KOPT-K1 (cell line): ENCODE data around the gene APBB2.

Source experiments
- H3K27ac ChIP-seq: fragments of 200-600 bp; sonication (generic); 2 replicates; pipeline ENCODE4 v1.5.1; 2016; ENCODE audit warnings: antibody characterized with exemption, mild to moderate bottlenecking, low read depth, low read length; ENCODE audit not compliant: poor library complexity, severe bottlenecking
- H3K36me3 ChIP-seq: fragments of 200-600 bp; sonication (generic); 2 replicates; pipeline ENCODE4 v1.5.1; 2017; ENCODE audit warnings: antibody characterized with exemption, mild to moderate bottlenecking, low read length, moderate library complexity; ENCODE audit not compliant: insufficient read depth
- H3K9me3 ChIP-seq: fragments of 200-600 bp; sonication (generic); 2 replicates; pipeline ENCODE4 v1.5.1; 2017; ENCODE audit warnings: antibody characterized with exemption, low read length, mild to moderate bottlenecking; ENCODE audit not compliant: insufficient read depth, poor library complexity, severe bottlenecking

The APBB2 gene

DNA sequence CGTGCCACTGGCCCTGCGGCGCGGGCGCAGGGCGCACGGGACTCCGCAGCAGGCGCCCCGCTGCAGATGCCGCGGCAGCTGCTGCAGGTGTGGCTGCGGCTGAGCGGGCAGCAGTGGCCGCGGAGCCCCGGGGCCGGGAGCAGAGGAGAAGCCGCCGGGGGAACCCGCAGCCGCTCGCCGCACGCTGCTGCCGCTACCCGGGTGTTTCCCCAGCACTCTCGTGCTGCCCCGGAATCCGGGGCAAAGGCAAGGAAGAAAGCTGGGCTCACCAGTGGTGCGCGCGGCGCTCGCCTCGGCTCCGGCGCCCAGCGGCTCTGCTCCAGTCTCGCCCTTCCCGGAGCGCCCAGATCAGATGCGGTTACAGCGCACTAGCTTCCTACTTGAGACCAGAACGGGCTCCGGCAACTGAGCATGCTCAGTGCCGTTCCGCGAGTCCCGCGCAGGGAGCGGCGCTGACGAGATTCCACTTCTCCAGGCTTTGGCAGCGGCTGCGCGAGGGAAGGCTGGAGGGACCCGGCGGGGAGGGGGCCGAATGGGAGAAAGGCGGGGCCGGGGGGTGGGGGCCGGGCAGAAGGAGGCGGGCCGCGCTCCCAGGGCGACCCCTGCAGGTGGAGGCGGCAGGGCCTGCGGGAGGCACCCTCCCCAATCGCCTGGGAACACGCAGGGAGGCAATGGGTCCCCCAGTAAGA is at the start of gene APBB2:
Gene APBB2 (minus strand): TSS at position 407 of the 689 bp plus-strand sequence. CDS start 181,288 bp downstream, outside the sequence.
- Histone ChIP-seq H3K9me3 (no peaks in the 10 kb centered on the region), H3K36me3 (no peaks in the 10 kb centered on the region), H3K27ac (no peak within 1 kb of the TSS)

DNA sequence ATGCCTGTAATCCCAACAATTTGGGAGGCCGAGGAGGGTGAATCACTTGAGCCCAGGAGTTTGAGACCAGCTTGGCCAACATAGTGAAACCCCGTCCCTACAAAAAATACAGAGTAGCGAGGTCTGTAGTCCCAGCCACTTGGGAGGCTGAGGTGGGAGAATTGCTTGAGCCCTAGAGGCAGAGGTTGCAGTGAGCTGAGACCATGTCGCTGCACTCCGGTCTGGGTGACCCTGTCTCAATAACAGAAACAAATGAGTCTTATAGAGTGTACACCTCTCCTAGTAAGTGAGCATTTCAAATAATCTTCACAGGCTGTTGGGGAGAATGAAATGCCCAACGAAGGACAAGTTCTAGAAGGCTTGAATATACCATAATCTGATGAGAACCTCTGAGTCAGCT is 47.9 kb upstream of the APBB2 start:
- Histone ChIP-seq H3K27ac (no peak overlapping the region), H3K9me3 (no peaks in the 10 kb centered on the region), H3K36me3 (no peaks in the 10 kb centered on the region)

DNA sequence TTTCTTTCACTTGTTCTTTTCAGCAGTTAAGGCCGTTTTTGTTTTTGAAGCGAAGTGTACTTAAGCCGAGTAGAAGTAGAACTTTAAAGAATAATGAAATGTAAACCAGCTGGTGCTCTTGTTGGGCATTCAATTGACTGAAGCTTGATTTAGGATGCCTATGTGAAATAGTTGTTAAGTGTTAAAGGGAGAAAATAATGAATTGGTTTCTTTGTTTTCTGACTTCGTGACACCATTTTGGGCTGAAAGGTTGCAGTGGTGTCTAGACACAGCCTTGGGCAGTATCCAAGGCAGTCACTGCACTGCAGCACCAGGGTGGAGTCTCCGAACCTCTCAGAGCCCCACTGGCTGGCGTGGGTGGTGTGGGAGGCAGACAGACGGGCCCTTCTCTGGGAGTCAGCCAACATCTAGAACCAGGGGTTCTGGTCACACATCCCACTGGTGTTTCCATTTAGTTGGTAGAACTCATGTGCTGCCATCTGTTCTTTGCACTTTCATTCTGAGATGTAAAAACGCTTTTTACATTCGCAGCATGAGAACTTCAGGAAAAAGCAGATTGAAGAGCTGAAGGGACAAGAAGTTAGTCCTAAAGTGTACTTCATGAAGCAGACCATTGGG is 45.9 kb upstream of the APBB2 start:
- Histone ChIP-seq H3K27ac (no peak overlapping the region), H3K9me3 (no peaks in the 10 kb centered on the region), H3K36me3 (no peaks in the 10 kb centered on the region)

DNA sequence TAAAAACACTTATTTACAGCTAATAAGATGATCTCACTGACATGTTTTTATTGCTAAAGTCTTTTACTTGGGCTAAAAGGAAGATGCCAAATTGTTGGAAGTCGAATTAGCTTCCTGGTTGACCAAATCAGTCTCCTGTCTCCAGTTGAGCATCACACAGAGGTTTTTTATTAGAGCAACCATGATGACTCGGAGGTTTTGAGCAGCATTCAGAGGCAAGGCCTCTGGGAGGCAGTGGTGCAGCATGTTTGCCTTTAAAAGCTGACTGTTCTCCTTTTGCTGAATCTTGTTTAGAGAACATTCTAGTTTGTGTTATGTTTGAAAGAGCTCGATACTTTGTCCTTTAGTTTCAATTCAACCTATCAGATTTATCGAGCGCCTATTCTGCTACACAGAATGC is 44.4 kb upstream of the APBB2 start:
- H3K36me3 ChIP-seq: no peaks in the 10 kb centered on the region

DNA sequence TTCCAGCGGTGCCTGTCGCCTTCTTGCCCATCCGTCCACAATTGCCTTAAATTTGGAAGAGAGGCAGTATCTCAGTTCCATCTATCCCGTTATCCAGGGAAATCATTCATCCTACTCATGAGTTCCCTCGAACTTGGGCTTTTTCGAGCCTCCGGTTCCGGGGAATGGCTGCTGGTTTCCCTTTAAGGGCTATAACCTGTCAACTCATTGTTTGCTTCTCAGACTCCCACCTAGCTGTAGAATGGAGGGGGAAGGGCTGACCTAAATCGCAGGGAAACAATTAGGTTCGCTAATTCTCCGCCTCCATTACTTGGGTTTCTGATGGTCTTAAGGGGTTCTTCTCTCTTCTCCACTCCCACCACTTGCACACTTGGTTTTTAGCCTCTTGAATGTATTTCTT is 43.6 kb upstream of the APBB2 start:
- Histone ChIP-seq H3K27ac (no peak overlapping the region), H3K36me3 (no peaks in the 10 kb centered on the region), H3K9me3 (no peaks in the 10 kb centered on the region)

More for the DNA sequence above, 44.4 kb upstream of the APBB2 start:
- no peaks in the 10 kb centered on the region for H3K9me3 ChIP-seq
- H3K27ac ChIP-seq: no peak overlapping the region

DNA sequence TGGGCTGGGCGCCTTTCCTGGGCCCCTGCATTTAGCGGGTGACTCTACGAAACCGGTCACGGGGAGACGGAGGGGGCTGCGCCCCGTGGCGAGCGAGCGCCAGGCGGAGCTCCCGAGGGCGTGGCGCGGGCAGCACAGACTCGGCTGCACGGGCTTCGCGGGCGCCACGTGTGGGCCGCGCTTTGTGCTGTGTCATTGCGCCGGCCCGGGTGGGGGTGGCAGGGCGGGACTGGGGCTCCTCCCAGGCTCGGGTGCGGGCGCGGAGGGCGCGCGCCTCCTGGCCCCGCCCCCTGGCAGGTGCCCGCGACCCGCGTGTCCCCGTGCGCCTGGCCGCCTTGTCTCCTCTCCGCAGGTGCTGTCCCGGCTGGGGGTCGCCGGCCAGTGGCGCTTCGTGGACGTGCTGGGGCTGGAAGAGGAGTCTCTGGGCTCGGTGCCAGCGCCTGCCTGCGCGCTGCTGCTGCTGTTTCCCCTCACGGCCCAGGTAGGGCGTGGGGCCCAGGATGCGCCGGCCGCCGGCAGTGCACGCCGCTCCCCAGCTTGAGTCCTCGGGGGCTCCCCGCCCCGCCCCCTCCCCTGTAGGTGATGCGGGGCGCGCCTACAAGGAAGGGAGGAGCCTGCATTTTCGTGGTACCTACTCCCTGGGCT is 43.0 kb upstream of the APBB2 start:
- H3K27ac ChIP-seq: no peak overlapping the region
- H3K36me3 ChIP-seq: no peaks in the 10 kb centered on the region
- H3K9me3 ChIP-seq: no peaks in the 10 kb centered on the region

DNA sequence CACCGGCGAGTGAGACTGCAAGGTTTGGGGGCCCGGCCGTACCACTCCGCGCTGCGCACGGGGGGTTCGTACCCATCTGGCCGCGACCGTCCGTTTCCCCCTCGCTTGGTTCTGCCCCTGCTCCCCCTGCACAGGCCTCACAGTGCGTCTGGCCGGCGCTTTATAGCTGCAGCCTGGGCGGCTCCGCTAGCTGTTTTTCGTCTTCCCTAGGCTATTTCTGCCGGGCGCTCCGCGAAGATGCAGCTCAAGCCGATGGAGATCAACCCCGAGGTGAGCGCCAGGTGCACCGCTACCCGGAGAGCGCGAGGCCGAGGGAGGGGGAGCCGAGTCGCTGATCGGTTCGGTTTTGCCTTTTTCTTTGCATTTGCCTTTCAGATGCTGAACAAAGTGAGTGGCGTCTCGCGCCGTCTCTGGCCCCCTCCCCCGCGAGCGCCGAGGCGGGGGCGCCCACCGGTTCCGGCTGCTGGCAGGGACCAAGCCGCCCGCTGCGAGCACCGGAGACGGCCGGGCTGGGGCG is 42.5 kb upstream of the APBB2 start, which contains the start of gene UCHL1:
Gene UCHL1 (plus strand): TSS at position 189 of the 517 bp plus-strand sequence. CDS start 49 bp downstream, at position 238.
- Histone ChIP-seq H3K36me3 (no peaks in the 10 kb centered on the region), H3K27ac (no peak within 1 kb of the TSS), H3K9me3 (no peaks in the 10 kb centered on the region)

DNA sequence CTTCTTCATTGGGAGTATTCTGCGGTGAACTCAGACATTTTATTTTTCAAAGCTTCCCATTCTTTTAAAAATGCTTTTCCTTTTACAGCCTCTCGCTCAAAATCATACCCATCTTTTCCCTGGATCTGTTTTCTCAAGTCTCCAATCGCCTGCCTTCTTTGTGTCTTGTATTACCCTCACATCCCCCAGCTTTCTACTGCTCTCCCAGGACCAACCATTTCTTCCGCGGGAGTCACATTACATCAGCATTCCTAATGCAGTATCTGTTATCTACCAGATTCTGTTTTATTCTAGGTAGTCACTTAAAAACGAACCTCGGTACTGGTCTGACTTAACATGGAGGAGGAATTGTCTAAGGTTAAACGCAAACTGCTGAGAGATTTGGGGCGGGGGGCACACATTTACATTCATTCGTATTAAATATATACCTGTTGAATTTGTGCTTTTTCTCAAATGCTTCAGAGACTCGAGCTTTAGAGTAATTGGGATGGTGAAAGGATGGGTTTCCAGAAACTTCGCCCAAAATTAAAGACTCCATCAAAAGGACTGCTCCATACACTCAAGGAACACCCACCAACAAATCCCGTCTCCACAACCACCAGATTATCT is 41.9 kb upstream of the APBB2 start:
- Histone ChIP-seq H3K9me3 (no peaks in the 10 kb centered on the region), H3K27ac (no peak overlapping the region), H3K36me3 (no peaks in the 10 kb centered on the region)

DNA sequence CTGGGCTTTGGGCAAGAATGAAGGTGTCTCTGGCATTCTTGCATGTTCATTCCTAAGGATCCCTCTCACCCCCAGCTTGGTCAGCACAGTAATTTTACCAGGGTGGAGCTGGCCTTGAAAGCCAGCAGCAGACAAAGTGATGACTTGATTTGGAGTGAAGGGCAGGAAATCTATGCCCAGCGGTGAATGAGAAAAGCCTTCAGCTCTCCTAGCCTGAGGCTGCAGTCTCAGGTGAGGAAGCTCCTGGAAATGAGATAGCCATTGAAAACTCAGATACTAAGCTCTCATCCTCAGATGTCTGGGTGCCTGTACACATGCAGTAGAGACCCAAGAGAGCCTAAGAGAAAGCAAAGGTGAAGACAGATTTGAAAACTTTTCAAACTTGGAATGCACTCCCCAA is 31.6 kb upstream of the APBB2 start:
- Histone ChIP-seq H3K36me3 (no peaks in the 10 kb centered on the region), H3K27ac (no peak overlapping the region), H3K9me3 (no peaks in the 10 kb centered on the region)

DNA sequence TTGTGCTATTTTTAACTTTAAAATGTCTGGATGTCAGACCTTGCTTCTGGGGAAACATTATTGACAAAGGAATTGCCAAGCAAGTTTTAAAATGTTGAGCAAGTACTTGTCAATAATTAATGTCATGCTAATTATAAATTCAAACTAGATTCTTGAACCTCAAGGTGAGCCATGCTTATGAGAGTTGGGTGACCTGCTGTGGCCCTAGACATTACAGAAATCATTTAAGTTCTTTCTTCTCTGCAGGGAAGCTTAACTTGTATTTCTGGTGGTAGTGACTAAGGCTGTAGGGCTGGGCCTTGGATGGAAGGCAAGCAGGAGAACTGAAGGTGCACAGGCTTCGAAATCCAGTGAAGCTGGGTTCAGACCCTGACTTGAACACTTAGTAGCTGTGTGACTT is 27.6 kb upstream of the APBB2 start:
- no peak overlapping the region for H3K27ac ChIP-seq

DNA sequence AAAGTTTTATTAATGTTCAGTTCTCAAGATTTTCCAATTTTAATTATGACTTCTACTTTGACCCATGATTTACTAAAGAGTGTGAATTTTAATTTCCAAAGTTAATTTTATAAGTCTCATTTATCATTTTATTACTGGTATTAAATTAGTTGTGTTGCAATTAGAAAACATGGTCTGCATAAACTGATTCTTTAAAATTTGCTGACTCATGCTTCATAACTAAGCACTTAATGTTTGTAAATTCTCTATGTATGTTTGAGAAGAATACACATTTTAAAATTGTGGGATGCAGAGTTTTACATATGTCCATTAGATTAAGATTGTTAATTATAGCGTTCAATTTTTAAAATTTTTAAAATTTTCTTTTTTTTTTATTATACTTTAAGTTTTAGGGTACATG is 22.2 kb upstream of the APBB2 start:
- no peaks in the 10 kb centered on the region for H3K9me3 ChIP-seq
- H3K27ac ChIP-seq: no peak overlapping the region
- no peaks in the 10 kb centered on the region for H3K36me3 ChIP-seq

More for the DNA sequence above, 27.6 kb upstream of the APBB2 start:
- no peaks in the 10 kb centered on the region for H3K36me3 ChIP-seq
- no peaks in the 10 kb centered on the region for H3K9me3 ChIP-seq

DNA sequence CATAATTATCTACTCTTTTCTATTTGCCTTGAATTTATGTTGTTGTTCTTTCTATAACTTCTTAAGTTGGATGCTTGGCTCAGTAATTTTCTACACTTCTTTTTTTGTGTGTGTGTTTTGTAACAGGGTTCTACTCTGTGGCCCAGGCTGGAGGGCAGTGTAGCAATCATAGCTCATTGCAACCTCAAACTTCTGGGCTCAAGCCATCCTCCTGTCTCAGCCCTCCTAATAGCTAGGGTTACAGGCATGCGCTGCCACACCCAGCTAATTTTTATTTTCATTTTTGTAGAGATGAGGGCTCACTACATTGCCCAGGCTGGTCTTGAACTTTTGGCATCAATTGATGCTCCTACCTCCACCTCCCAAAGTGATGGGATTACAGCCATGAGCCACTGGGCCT is 21.7 kb upstream of the APBB2 start:
- Histone ChIP-seq H3K36me3 (no peaks in the 10 kb centered on the region), H3K27ac (no peak overlapping the region), H3K9me3 (no peaks in the 10 kb centered on the region)

DNA sequence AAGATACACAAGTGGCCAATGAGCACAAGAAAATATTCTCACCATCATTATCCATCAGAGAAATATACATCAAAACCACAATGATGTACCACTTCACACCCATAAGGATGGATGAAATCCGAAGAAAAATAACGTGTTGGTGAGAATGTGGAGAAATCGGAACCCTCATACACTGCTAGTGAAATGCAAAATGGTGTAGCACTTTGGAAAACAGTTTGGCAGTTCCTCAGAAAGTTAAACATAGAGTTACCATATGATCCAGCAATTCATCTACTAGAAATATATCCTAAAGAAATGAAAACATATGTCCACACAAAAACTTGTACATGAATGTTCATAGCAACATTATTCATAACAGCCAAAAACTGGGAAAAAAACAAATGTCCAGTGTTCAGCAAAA is 18.5 kb upstream of the APBB2 start:
- Histone ChIP-seq H3K9me3 (no peaks in the 10 kb centered on the region), H3K36me3 (no peaks in the 10 kb centered on the region), H3K27ac (no peak overlapping the region)

DNA sequence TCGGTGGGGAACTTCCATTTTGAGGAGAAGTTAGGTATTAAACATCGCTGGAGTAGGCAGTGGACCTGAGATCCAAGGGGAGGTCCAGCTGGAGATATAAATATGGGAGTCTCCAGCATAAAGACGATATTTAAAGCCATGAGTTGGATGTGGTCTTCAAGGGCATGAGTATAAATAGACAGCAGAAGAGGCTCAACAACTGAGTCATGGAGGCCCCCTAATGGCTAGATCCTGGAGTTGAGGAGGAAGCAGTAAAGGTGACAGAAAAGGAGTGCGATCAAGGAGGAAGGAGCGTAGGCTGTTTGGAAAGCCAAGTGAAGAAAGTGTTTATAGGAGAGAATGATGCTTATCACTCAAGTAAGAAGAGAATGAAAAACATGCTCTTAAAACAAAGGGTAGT is 18.1 kb upstream of the APBB2 start:
- Histone ChIP-seq H3K27ac (no peak overlapping the region), H3K9me3 (no peaks in the 10 kb centered on the region), H3K36me3 (no peaks in the 10 kb centered on the region)

DNA sequence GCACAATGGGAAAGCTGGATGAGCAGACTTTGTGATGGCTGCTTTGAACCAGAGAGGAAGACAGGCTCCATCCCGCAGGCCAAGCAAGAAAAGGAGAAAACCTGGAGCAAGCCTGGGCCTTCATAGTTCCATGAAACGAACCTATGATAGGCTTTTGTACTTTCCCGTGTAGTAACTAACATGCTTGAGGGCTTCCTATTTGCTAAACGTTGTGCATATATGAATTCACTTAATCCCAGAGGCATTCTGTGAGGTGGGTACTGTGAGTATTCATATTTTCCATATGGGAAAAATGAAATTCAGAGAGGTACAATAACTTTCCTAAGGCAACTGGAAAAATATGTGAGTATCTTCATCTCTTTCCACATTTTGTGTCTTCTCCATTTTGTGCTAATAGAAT is 13.6 kb upstream of the APBB2 start:
- Histone ChIP-seq H3K27ac (no peak overlapping the region), H3K9me3 (no peaks in the 10 kb centered on the region), H3K36me3 (no peaks in the 10 kb centered on the region)
